ENCODE results near the gene ID3. TPM values are rescaled to one million over a fixed set of nuclear protein-coding genes. Genes with fewer than 3 reads are reported as not detected.

Gene ID3
- total RNA-seq, 1 experiment from 2014 or later, result 92.5 TPM

GRCh38 chr1:23562137-23562876 is 3.0 kb upstream of the ID3 start:
- CTCF ChIA-PET, result interaction anchor here (0.7 kb wide), 1 partner anchor 8 kb away, joined by 5 read pairs; no protein-coding TSS in a partner anchor
- Histone ChIP-seq H3K4me1 (ENCODE audit: insufficient read depth, low read length) (peaks cover 39% of the 10 kb centered on the region), H3K36me3 (ENCODE audit: low read depth, low read length) (no peaks in the 10 kb centered on the region), H2AFZ (ENCODE audit: low read length) (peak overlapping the region; percentile 30; the same call in 1 of the 2 replicates), H3K9me3 (ENCODE audit: low read length) (no peaks in the 10 kb centered on the region), H3K4me3 (ENCODE audit: low read length) (peak overlapping the region; percentile 47; the same call in 1 of the 2 replicates), H4K20me1 (ENCODE audit: low read length) (no peaks in the 10 kb centered on the region), H3K9me2 (replicated peaks; ENCODE audit: low read length) (no peaks in the 10 kb centered on the region), H3K9ac (ENCODE audit: low read length) (peak overlapping the region; percentile 35), H3K79me2 (ENCODE audit: low read length) (peaks cover 9% of the 10 kb centered on the region; the same call in 1 of the 2 replicates), H3F3A (ENCODE audit: low read length, unreplicated experiment) (no peaks in the 10 kb centered on the region), H3K27ac (ENCODE audit: low read length) (peak overlapping the region; percentile 71), H3K27me3 (ENCODE audit: low read length) (no peaks in the 10 kb centered on the region), H3K4me2 (ENCODE audit: low read length) (peak overlapping the region; percentile 68)
- peak; percentile 78 for ATAC-seq
- intact Hi-C loops (cut with micrococcal nuclease), result no loop called here
- DNase-seq, result peak; percentile 94
- BruUV-seq (replicated peaks), result no TSS peak
- POLR2A ChIA-PET (ENCODE audit: unreplicated experiment), result interaction anchor here (0.6 kb wide), 1 partner anchor 15 kb away, joined by 10 read pairs; no protein-coding TSS in a partner anchor
- no peak for TF ChIP-seq EZH2phosphoT487 (IDR thresholded peaks at IDR 0.05; ENCODE audit: borderline replicate concordance, low read length)

GRCh38 chr1:23561813-23562100 is 2.5 kb upstream of the ID3 start:
- ATAC-seq (no peak), DNase-seq (no peak)
- Histone ChIP-seq H3K9ac (ENCODE audit: low read length) (peak overlapping the region; percentile 35), H3K4me3 (ENCODE audit: low read length) (peak overlapping the region; percentile 47; the same call in 1 of the 2 replicates), H3K9me2 (replicated peaks; ENCODE audit: low read length) (no peaks in the 10 kb centered on the region), H3K27ac (ENCODE audit: low read length) (peak overlapping the region; percentile 71), H3K79me2 (ENCODE audit: low read length) (peaks cover 11% of the 10 kb centered on the region; the same call in 1 of the 2 replicates), H3K9me3 (ENCODE audit: low read length) (no peaks in the 10 kb centered on the region), H3F3A (ENCODE audit: low read length, unreplicated experiment) (no peaks in the 10 kb centered on the region), H2AFZ (ENCODE audit: low read length) (peak overlapping the region; percentile 30; the same call in 1 of the 2 replicates), H3K4me1 (ENCODE audit: insufficient read depth, low read length) (peaks cover 44% of the 10 kb centered on the region), H3K36me3 (ENCODE audit: low read depth, low read length) (no peaks in the 10 kb centered on the region), H4K20me1 (ENCODE audit: low read length) (no peaks in the 10 kb centered on the region), H3K4me2 (ENCODE audit: low read length) (peak overlapping the region; percentile 68), H3K27me3 (ENCODE audit: low read length) (no peaks in the 10 kb centered on the region)
- TF ChIP-seq EZH2 (IDR thresholded peaks at IDR 0.05; ENCODE audit: low read length, unreplicated experiment) (no peak), EZH2phosphoT487 (IDR thresholded peaks at IDR 0.05; ENCODE audit: borderline replicate concordance, low read length) (no peak), CTCF (conservative IDR thresholded peaks at IDR 0.05; ENCODE audit: low read depth, low read length) (no peak)
- BruUV-seq (replicated peaks), result no TSS peak
- ChIA-PET POLR2A (ENCODE audit: unreplicated experiment) (interaction anchor here (0.6 kb wide), 1 partner anchor 15 kb away, joined by 10 read pairs; no protein-coding TSS in a partner anchor), CTCF (no interaction called here)
- intact Hi-C loops (cut with micrococcal nuclease), result no loop called here

- Histone ChIP-seq H3K79me2 (ENCODE audit: low read length) (peaks cover 11% of the 10 kb centered on the region; the same call in 1 of the 2 replicates), H3K9me2 (replicated peaks; ENCODE audit: low read length) (no peaks in the 10 kb centered on the region), H3K9me3 (ENCODE audit: low read length) (no peaks in the 10 kb centered on the region), H3K4me1 (ENCODE audit: insufficient read depth, low read length) (peaks cover 49% of the 10 kb centered on the region), H4K20me1 (ENCODE audit: low read length) (no peaks in the 10 kb centered on the region), H3K9ac (ENCODE audit: low read length) (no peak overlapping the region; the same call in 1 of the 2 replicates), H2AFZ (ENCODE audit: low read length) (no peak overlapping the region), H3K4me3 (ENCODE audit: low read length) (no peak overlapping the region), H3K27ac (ENCODE audit: low read length) (peak overlapping the region; percentile 71), H3K27me3 (ENCODE audit: low read length) (no peaks in the 10 kb centered on the region), H3F3A (ENCODE audit: low read length, unreplicated experiment) (no peaks in the 10 kb centered on the region), H3K4me2 (ENCODE audit: low read length) (peak overlapping the region; percentile 68; the same call in 1 of the 2 replicates), H3K36me3 (ENCODE audit: low read depth, low read length) (no peaks in the 10 kb centered on the region)
- ATAC-seq, result no peak
- BruUV-seq (replicated peaks), result no TSS peak
- intact Hi-C loops (cut with micrococcal nuclease), result no loop called here
- ChIA-PET CTCF (no interaction called here), POLR2A (ENCODE audit: unreplicated experiment) (interaction anchor here (0.6 kb wide), 1 partner anchor 16 kb away, joined by 10 read pairs; no protein-coding TSS in a partner anchor)
- no peak for TF ChIP-seq CTCF (conservative IDR thresholded peaks at IDR 0.05; ENCODE audit: low read depth, low read length)
- TF ChIP-seq EZH2phosphoT487 (IDR thresholded peaks at IDR 0.05; ENCODE audit: borderline replicate concordance, low read length), result no peak
- TF ChIP-seq EZH2 (IDR thresholded peaks at IDR 0.05; ENCODE audit: low read length, unreplicated experiment), result no peak
- DNase-seq, result no peak
Measured at GRCh38 chr1:23561076-23561812, 1.9 kb upstream of the ID3 start.
